HG03097 (cell line): ENCODE results near the gene AKAP6.

Source experiments
- ATAC-seq: cut with Tn5 transposase; IDR thresholded peaks from one replicate; pipeline ENCODE4 v1.9.1; 2021; ENCODE audit not compliant: unreplicated experiment, low FRiP score

The AKAP6 gene

GRCh38 chr14:32606301-32606700 lies 277.2 kb downstream of the AKAP6 start:
- ATAC-seq: no peak

GRCh38 chr14:32607399-32607798 lies 278.3 kb downstream of the AKAP6 start:
- ATAC-seq: no peak

GRCh38 chr14:32608857-32609256 lies 279.8 kb downstream of the AKAP6 start:
- ATAC-seq: no peak

GRCh38 chr14:32609388-32609787 lies 280.3 kb downstream of the AKAP6 start:
- ATAC-seq: no peak

- ATAC-seq: no peak
Measured at GRCh38 chr14:32611752-32612151, 282.7 kb downstream of the AKAP6 start.

- ATAC-seq: no peak
Measured at GRCh38 chr14:32618991-32619390, 289.9 kb downstream of the AKAP6 start.

GRCh38 chr14:32620303-32620702 lies 291.2 kb downstream of the AKAP6 start:
- ATAC-seq: no peak

GRCh38 chr14:32620724-32621123 lies 291.6 kb downstream of the AKAP6 start:
- no peak for ATAC-seq

- ATAC-seq: no peak
Measured at GRCh38 chr14:32621585-32621984, 292.5 kb downstream of the AKAP6 start.

- ATAC-seq: no peak
Measured at GRCh38 chr14:32622742-32623141, 293.6 kb downstream of the AKAP6 start.

- ATAC-seq: no peak
Measured at GRCh38 chr14:32623300-32624093, 294.4 kb downstream of the AKAP6 start.

GRCh38 chr14:32625211-32625610 lies 296.1 kb downstream of the AKAP6 start:
- no peak for ATAC-seq

- no peak for ATAC-seq
Measured at GRCh38 chr14:32627545-32628298, 298.6 kb downstream of the AKAP6 start.

GRCh38 chr14:32629236-32629635 lies 300.1 kb downstream of the AKAP6 start:
- ATAC-seq: no peak

GRCh38 chr14:32630701-32631100 lies 301.6 kb downstream of the AKAP6 start:
- ATAC-seq: no peak

- ATAC-seq: no peak
Measured at GRCh38 chr14:32633224-32633859, 304.2 kb downstream of the AKAP6 start.

- ATAC-seq: no peak
Measured at GRCh38 chr14:32633930-32634329, 304.8 kb downstream of the AKAP6 start.

- peak; percentile 70 for ATAC-seq
Measured at GRCh38 chr14:32635061-32635719, 306.1 kb downstream of the AKAP6 start.

- no peak for ATAC-seq
Measured at GRCh38 chr14:32637582-32637981, 308.5 kb downstream of the AKAP6 start.

GRCh38 chr14:32639208-32639607 lies 310.1 kb downstream of the AKAP6 start:
- ATAC-seq: no peak

GRCh38 chr14:32645551-32645950 lies 316.5 kb downstream of the AKAP6 start:
- no peak for ATAC-seq
